HG02642 (cell line): ENCODE measurements around the gene SCD.
"Not testable (repeated sequence)": the region's sequence is repeated elsewhere in the genome, so short reads cannot be mapped to it uniquely, and the experiment has no call there.

Experiments
- ATAC-seq: cut with Tn5 transposase; IDR thresholded peaks from one replicate; pipeline ENCODE4 v1.9.1; 2021; ENCODE audit warnings: mild to moderate bottlenecking; ENCODE audit not compliant: unreplicated experiment, poor library complexity

The SCD gene

GRCh38 chr10:100346765-100347567 is at the start of gene SCD:
Gene SCD, plus strand, starts transcription at chr10:100347233. Its CDS starts 272 bp downstream, at chr10:100347505.
- peak; percentile 90 for ATAC-seq

GRCh38 chr10:100297242-100297641 is 49.8 kb upstream of the SCD start:
- no peak for ATAC-seq

- ATAC-seq: not testable (repeated sequence)
Observed at GRCh38 chr10:100301123-100301522, 45.9 kb upstream of the SCD start.

GRCh38 chr10:100303724-100304319 is 43.2 kb upstream of the SCD start:
- no peak for ATAC-seq

GRCh38 chr10:100304414-100304813 is 42.6 kb upstream of the SCD start:
- ATAC-seq: no peak

- no peak for ATAC-seq
Observed at GRCh38 chr10:100306861-100307260, 40.2 kb upstream of the SCD start.

GRCh38 chr10:100307684-100308083 is 39.3 kb upstream of the SCD start:
- no peak for ATAC-seq

GRCh38 chr10:100311298-100311697 is 35.7 kb upstream of the SCD start:
- ATAC-seq: no peak

GRCh38 chr10:100315615-100316014 is 31.4 kb upstream of the SCD start:
- ATAC-seq: no peak

GRCh38 chr10:100318207-100318606 is 28.8 kb upstream of the SCD start:
- ATAC-seq: no peak

- ATAC-seq: no peak
Observed at GRCh38 chr10:100319707-100320402, 27.2 kb upstream of the SCD start.

GRCh38 chr10:100325158-100325557 is 21.9 kb upstream of the SCD start:
- no peak for ATAC-seq

- ATAC-seq: peak; percentile 97
Observed at GRCh38 chr10:100327007-100327717, 19.9 kb upstream of the SCD start.

GRCh38 chr10:100327718-100328009 is 19.4 kb upstream of the SCD start:
- no peak for ATAC-seq

- no peak for ATAC-seq
Observed at GRCh38 chr10:100328198-100328597, 18.8 kb upstream of the SCD start.

- no peak for ATAC-seq
Observed at GRCh38 chr10:100330079-100330478, 17.0 kb upstream of the SCD start, which contains the start of gene PKD2L1. Gene PKD2L1, minus strand, starts transcription at chr10:100330228. Its CDS starts 125 bp downstream, at chr10:100330103.

- no peak for ATAC-seq
Observed at GRCh38 chr10:100333106-100333505, 13.9 kb upstream of the SCD start.

GRCh38 chr10:100333661-100334440 is 13.2 kb upstream of the SCD start:
- ATAC-seq: no peak

- ATAC-seq: no peak
Observed at GRCh38 chr10:100334762-100335161, 12.3 kb upstream of the SCD start.

- ATAC-seq: peak; percentile 48
Observed at GRCh38 chr10:100338434-100339036, 8.5 kb upstream of the SCD start.
